ENCODE data around the gene NOX4. TPM values are rescaled to one million over a fixed set of nuclear protein-coding genes. Genes with fewer than 3 reads are reported as not detected.

Gene NOX4
- total and polyA plus RNA-seq, 10 of the 15 experiments (the other 5 are each of a cell fraction or from before 2014, with no cell fraction given): not detected

DNA sequence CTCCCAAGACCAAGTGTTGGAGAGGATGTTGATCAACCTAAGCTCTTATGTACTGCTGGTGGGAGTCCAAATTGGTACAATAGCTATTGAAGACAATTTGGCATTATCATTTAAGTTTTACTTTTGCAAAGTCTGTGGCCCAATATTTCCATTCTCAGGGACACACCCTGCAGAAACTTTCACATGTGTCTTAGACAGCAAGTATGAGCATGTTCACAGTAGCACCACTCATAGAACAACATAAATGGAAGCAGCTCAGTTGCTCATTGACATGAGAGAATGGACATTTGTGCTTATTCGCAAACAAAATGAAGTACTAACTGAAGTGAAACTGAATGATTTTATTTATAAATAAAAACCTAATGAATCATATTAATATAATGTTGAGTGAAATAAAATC is 135.5 kb downstream of the NOX4 start:
- ChIA-PET CTCF (no interaction called here), POLR2A (no interaction called here), SMC1A (ENCODE audit: uncharacterized antibody, unreplicated experiment) (no interaction called here), RAD21 (ENCODE audit: unreplicated experiment) (no interaction called here)
- in situ Hi-C loops (cut with MboI): no loop called here
- H3K27ac ChIP-seq (ENCODE audit: control insufficient read depth, insufficient read depth): no peak overlapping the region
- no peaks in the 10 kb centered on the region for H3K4me1 ChIP-seq (ENCODE audit: control insufficient read depth, insufficient read depth, low read length)
- no peaks in the 10 kb centered on the region for H3K27me3 ChIP-seq (replicated peaks in 1 of 2; ENCODE audit: control insufficient read depth in 2 of 2, insufficient read depth in 2 of 2, low read length in 1 of 2)
- TF ChIP-seq, protein P1, sequence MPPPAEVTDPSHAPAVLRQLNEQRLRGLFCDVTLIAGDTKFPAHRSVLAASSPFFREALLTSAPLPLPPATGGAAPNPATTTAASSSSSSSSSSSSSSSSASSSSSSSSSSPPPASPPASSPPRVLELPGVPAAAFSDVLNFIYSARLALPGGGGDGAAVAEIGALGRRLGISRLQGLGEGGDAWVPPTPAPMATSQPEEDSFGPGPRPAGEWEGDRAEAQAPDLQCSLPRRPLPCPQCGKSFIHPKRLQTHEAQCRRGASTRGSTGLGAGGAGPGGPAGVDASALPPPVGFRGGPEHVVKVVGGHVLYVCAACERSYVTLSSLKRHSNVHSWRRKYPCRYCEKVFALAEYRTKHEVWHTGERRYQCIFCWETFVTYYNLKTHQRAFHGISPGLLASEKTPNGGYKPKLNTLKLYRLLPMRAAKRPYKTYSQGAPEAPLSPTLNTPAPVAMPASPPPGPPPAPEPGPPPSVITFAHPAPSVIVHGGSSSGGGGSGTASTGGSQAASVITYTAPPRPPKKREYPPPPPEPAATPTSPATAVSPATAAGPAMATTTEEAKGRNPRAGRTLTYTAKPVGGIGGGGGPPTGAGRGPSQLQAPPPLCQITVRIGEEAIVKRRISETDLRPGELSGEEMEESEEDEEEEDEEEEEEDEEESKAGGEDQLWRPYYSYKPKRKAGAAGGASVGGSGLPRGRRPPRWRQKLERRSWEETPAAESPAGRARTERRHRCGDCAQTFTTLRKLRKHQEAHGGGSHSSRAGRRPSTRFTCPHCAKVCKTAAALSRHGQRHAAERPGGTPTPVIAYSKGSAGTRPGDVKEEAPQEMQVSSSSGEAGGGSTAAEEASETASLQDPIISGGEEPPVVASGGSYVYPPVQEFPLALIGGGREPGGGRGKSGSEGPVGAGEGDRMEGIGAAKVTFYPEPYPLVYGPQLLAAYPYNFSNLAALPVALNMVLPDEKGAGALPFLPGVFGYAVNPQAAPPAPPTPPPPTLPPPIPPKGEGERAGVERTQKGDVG (CRISPR knock-in tag; IDR thresholded peaks at IDR 0.05): no peak
- TF ChIP-seq PML (IDR thresholded peaks at IDR 0.05; ENCODE audit: low read length) (no peak), HCFC1 (IDR thresholded peaks at IDR 0.05; ENCODE audit: low read length) (no peak), MTA2 (IDR thresholded peaks at IDR 0.05; ENCODE audit: low read depth) (no peak), SMC3 (IDR thresholded peaks at IDR 0.05; ENCODE audit: borderline replicate concordance, low read length) (no peak), FOXM1 (IDR thresholded peaks at IDR 0.05; ENCODE audit: low read depth, low read length) (no peak)
- TF ChIP-seq, protein P2, sequence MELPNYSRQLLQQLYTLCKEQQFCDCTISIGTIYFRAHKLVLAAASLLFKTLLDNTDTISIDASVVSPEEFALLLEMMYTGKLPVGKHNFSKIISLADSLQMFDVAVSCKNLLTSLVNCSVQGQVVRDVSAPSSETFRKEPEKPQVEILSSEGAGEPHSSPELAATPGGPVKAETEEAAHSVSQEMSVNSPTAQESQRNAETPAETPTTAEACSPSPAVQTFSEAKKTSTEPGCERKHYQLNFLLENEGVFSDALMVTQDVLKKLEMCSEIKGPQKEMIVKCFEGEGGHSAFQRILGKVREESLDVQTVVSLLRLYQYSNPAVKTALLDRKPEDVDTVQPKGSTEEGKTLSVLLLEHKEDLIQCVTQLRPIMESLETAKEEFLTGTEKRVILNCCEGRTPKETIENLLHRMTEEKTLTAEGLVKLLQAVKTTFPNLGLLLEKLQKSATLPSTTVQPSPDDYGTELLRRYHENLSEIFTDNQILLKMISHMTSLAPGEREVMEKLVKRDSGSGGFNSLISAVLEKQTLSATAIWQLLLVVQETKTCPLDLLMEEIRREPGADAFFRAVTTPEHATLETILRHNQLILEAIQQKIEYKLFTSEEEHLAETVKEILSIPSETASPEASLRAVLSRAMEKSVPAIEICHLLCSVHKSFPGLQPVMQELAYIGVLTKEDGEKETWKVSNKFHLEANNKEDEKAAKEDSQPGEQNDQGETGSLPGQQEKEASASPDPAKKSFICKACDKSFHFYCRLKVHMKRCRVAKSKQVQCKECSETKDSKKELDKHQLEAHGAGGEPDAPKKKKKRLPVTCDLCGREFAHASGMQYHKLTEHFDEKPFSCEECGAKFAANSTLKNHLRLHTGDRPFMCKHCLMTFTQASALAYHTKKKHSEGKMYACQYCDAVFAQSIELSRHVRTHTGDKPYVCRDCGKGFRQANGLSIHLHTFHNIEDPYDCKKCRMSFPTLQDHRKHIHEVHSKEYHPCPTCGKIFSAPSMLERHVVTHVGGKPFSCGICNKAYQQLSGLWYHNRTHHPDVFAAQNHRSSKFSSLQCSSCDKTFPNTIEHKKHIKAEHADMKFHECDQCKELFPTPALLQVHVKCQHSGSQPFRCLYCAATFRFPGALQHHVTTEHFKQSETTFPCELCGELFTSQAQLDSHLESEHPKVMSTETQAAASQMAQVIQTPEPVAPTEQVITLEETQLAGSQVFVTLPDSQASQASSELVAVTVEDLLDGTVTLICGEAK (IDR thresholded peaks at IDR 0.05; ENCODE audit: borderline replicate concordance): no peak
- TF ChIP-seq, protein P3, sequence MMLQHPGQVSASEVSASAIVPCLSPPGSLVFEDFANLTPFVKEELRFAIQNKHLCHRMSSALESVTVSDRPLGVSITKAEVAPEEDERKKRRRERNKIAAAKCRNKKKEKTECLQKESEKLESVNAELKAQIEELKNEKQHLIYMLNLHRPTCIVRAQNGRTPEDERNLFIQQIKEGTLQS (IDR thresholded peaks at IDR 0.05; ENCODE audit: borderline replicate concordance, extremely low read depth, low read depth, low read length): no peak
- TF ChIP-seq, protein P4, sequence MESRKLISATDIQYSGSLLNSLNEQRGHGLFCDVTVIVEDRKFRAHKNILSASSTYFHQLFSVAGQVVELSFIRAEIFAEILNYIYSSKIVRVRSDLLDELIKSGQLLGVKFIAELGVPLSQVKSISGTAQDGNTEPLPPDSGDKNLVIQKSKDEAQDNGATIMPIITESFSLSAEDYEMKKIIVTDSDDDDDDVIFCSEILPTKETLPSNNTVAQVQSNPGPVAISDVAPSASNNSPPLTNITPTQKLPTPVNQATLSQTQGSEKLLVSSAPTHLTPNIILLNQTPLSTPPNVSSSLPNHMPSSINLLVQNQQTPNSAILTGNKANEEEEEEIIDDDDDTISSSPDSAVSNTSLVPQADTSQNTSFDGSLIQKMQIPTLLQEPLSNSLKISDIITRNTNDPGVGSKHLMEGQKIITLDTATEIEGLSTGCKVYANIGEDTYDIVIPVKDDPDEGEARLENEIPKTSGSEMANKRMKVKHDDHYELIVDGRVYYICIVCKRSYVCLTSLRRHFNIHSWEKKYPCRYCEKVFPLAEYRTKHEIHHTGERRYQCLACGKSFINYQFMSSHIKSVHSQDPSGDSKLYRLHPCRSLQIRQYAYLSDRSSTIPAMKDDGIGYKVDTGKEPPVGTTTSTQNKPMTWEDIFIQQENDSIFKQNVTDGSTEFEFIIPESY (IDR thresholded peaks at IDR 0.05): no peak
- TF ChIP-seq, protein P5, sequence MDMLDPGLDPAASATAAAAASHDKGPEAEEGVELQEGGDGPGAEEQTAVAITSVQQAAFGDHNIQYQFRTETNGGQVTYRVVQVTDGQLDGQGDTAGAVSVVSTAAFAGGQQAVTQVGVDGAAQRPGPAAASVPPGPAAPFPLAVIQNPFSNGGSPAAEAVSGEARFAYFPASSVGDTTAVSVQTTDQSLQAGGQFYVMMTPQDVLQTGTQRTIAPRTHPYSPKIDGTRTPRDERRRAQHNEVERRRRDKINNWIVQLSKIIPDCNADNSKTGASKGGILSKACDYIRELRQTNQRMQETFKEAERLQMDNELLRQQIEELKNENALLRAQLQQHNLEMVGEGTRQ (IDR thresholded peaks at IDR 0.05; ENCODE audit: borderline replicate concordance, low read depth, low read length): no peak
- H4K20me1 ChIP-seq (ENCODE audit: control insufficient read depth, insufficient read depth): no peaks in the 10 kb centered on the region
- no peaks in the 10 kb centered on the region for H3K9me3 ChIP-seq (replicated peaks; ENCODE audit: control insufficient read depth, insufficient read depth, low read length)
- FAIRE-seq (no peak), ATAC-seq (no peak), DNase-seq (ENCODE audit: low read depth, low spot score) (no peak)
- H3K4me3 ChIP-seq: no peak overlapping the region
- H3K4me2 ChIP-seq (ENCODE audit: control insufficient read depth, insufficient read depth): no peak overlapping the region
- H3K79me2 ChIP-seq (ENCODE audit: control insufficient read depth, insufficient read depth, low read length): no peaks in the 10 kb centered on the region
- 93% methylated on average over 1 of the region's 1 CpG for WGBS (ENCODE audit: insufficient coverage, insufficient replicate concordance, low lambda C conversion rate, missing lambda C conversion rate)
- no TSS peak for BruUV-seq (replicated peaks)
- no peaks in the 10 kb centered on the region for H3K36me3 ChIP-seq (ENCODE audit: control insufficient read depth in 2 of 2, insufficient read depth in 2 of 2, low read length in 1 of 2)
- H3K9ac ChIP-seq (ENCODE audit: control insufficient read depth, insufficient read depth, low read length): no peak overlapping the region
- no peak overlapping the region for H2AFZ ChIP-seq (ENCODE audit: control insufficient read depth, low read depth, low read length)
- intact Hi-C loops (cut with micrococcal nuclease; ENCODE audit: unreplicated experiment): no loop called here

Data from GM12878 (cell line).